T-helper 17 cell (primary cell): ENCODE results near the gene SDHB. TPM values are rescaled to one million over a fixed set of nuclear protein-coding genes. Genes with fewer than 3 reads are reported as not detected.

ENCODE experiments used
- ATAC-seq: fragments of 150-1000 bp; cut with Tn5 transposase; 2 replicates; pipeline ENCODE4 v1.10.0; 2021; ENCODE audit warnings: mild to moderate bottlenecking, moderate library complexity
- DNase-seq, 3 donors: peaks; one replicate each; pipeline versions ENCODE4 v3.0.0 to v3.0.0-alpha.2; 2020 to 2021
- H3K9me3 ChIP-seq: one replicate; pipeline ENCODE4 v1.7.0; 2013; ENCODE audit warnings: low read length, mild to moderate bottlenecking; ENCODE audit not compliant: control insufficient read depth, poor library complexity, severe bottlenecking
- H3K27ac Mint-ChIP-seq: one replicate; pipeline ENCODE4 v1.8.0; 2022; ENCODE audit warnings: mild to moderate bottlenecking, moderate library complexity, mixed read lengths
- H3K27me3 Mint-ChIP-seq: one replicate; pipeline ENCODE4 v1.8.0; 2022; ENCODE audit warnings: mixed read lengths
- H3K36me3 Mint-ChIP-seq: one replicate; pipeline ENCODE4 v1.8.0; 2022; ENCODE audit warnings: low read depth, mixed read lengths
- H3K4me1 Mint-ChIP-seq: one replicate; pipeline ENCODE4 v1.8.0; 2022; ENCODE audit warnings: mild to moderate bottlenecking, mixed read lengths
- H3K4me3 Mint-ChIP-seq: one replicate; pipeline ENCODE4 v1.8.0; 2022; ENCODE audit warnings: mild to moderate bottlenecking, moderate library complexity, mixed read lengths
- total RNA-seq, 4 donors: library from RNA in 2 of 4; stranded (reverse) in 2 of 4; gene quantifications; one replicate each; pipeline ENCODE4 v1.2.3 and lab custom pipeline; 2022 to 2026

The SDHB gene
- total RNA-seq, 2 donors from 2014 or later = 43.6 to 48.5 TPM

- peak within 1 kb of the TSS; percentile 86 for H3K4me3 Mint-ChIP-seq
Measured at GRCh38 chr1:17011439-17012307, 42.2 kb downstream of the SDHB start, which contains the start of gene ATP13A2. TSS of gene ATP13A2 (minus strand) at chr1:17011928. CDS start at chr1:17011738, 190 bp downstream.

GRCh38 chr1:17011092-17011438 is 42.8 kb downstream of the SDHB start:
- ATAC-seq = no peak
- peaks cover 14% of the 10 kb centered on the region for H3K4me1 Mint-ChIP-seq
- DNase-seq = no peak
- H3K27me3 Mint-ChIP-seq = no peaks in the 10 kb centered on the region
- peak overlapping the region; percentile 37 for H3K27ac Mint-ChIP-seq
- H3K9me3 ChIP-seq = no peaks in the 10 kb centered on the region
- no peaks in the 10 kb centered on the region for H3K36me3 Mint-ChIP-seq
- H3K4me3 Mint-ChIP-seq = peak overlapping the region; percentile 86

More at GRCh38 chr1:17011439-17012307, 42.2 kb downstream of the SDHB start, which contains the start of gene ATP13A2:
- ATAC-seq (peak; percentile 99), DNase-seq (peak; percentile 80 to 85 (median 81))
- H3K36me3 Mint-ChIP-seq = no peaks in the 10 kb centered on the region
- no peaks in the 10 kb centered on the region for H3K9me3 ChIP-seq
- peaks cover 14% of the 10 kb centered on the region for H3K4me1 Mint-ChIP-seq
- peak within 1 kb of the TSS; percentile 37 for H3K27ac Mint-ChIP-seq
- no peaks in the 10 kb centered on the region for H3K27me3 Mint-ChIP-seq

GRCh38 chr1:17009706-17010105 is 44.1 kb downstream of the SDHB start:
- H3K4me3 Mint-ChIP-seq = no peak overlapping the region
- no peaks in the 10 kb centered on the region for H3K36me3 Mint-ChIP-seq
- no peaks in the 10 kb centered on the region for H3K27me3 Mint-ChIP-seq
- ATAC-seq (no peak), DNase-seq (no peak)
- no peaks in the 10 kb centered on the region for H3K9me3 ChIP-seq
- H3K4me1 Mint-ChIP-seq = peaks cover 14% of the 10 kb centered on the region
- H3K27ac Mint-ChIP-seq = peak overlapping the region; percentile 37

GRCh38 chr1:17008208-17008855 is 45.5 kb downstream of the SDHB start:
- no peak for DNase-seq
- peak overlapping the region; percentile 53 for H3K27ac Mint-ChIP-seq
- H3K4me3 Mint-ChIP-seq = no peak overlapping the region
- no peaks in the 10 kb centered on the region for H3K9me3 ChIP-seq
- no peak for ATAC-seq
- peaks cover 14% of the 10 kb centered on the region for H3K4me1 Mint-ChIP-seq
- peaks cover 6% of the 10 kb centered on the region for H3K36me3 Mint-ChIP-seq
- no peaks in the 10 kb centered on the region for H3K27me3 Mint-ChIP-seq

- no peak overlapping the region for H3K4me3 Mint-ChIP-seq
- no peak for ATAC-seq
- peaks cover 6% of the 10 kb centered on the region for H3K36me3 Mint-ChIP-seq
- H3K9me3 ChIP-seq = no peaks in the 10 kb centered on the region
- no peaks in the 10 kb centered on the region for H3K27me3 Mint-ChIP-seq
- DNase-seq = no peak
- peaks cover 12% of the 10 kb centered on the region for H3K4me1 Mint-ChIP-seq
- no peak overlapping the region for H3K27ac Mint-ChIP-seq
Measured at GRCh38 chr1:17007121-17007520, 46.7 kb downstream of the SDHB start.

GRCh38 chr1:17005365-17005740 is 48.5 kb downstream of the SDHB start:
- H3K4me1 Mint-ChIP-seq = peaks cover 4% of the 10 kb centered on the region
- ATAC-seq (no peak), DNase-seq (no peak)
- no peaks in the 10 kb centered on the region for H3K9me3 ChIP-seq
- no peak overlapping the region for H3K4me3 Mint-ChIP-seq
- no peak overlapping the region for H3K27ac Mint-ChIP-seq
- H3K36me3 Mint-ChIP-seq = peaks cover 6% of the 10 kb centered on the region
- no peaks in the 10 kb centered on the region for H3K27me3 Mint-ChIP-seq

GRCh38 chr1:17004466-17005364 is 49.1 kb downstream of the SDHB start:
- no peak overlapping the region for H3K27ac Mint-ChIP-seq
- H3K27me3 Mint-ChIP-seq = no peaks in the 10 kb centered on the region
- ATAC-seq (no peak), DNase-seq (no peak)
- peaks cover 6% of the 10 kb centered on the region for H3K36me3 Mint-ChIP-seq
- no peaks in the 10 kb centered on the region for H3K9me3 ChIP-seq
- no peaks in the 10 kb centered on the region for H3K4me1 Mint-ChIP-seq
- no peak overlapping the region for H3K4me3 Mint-ChIP-seq

GRCh38 chr1:17002524-17002902 is 51.3 kb downstream of the SDHB start:
- peaks cover 12% of the 10 kb centered on the region for H3K36me3 Mint-ChIP-seq
- DNase-seq (no peak), ATAC-seq (no peak)
- no peaks in the 10 kb centered on the region for H3K9me3 ChIP-seq
- H3K27ac Mint-ChIP-seq = no peak overlapping the region
- no peaks in the 10 kb centered on the region for H3K27me3 Mint-ChIP-seq
- no peak overlapping the region for H3K4me3 Mint-ChIP-seq
- no peaks in the 10 kb centered on the region for H3K4me1 Mint-ChIP-seq

- H3K36me3 Mint-ChIP-seq = peaks cover 12% of the 10 kb centered on the region
- no peaks in the 10 kb centered on the region for H3K4me1 Mint-ChIP-seq
- no peak overlapping the region for H3K27ac Mint-ChIP-seq
- DNase-seq = no peak
- H3K9me3 ChIP-seq = no peaks in the 10 kb centered on the region
- no peak for ATAC-seq
- no peak overlapping the region for H3K4me3 Mint-ChIP-seq
- no peaks in the 10 kb centered on the region for H3K27me3 Mint-ChIP-seq
Measured at GRCh38 chr1:17001760-17002523, 51.9 kb downstream of the SDHB start.

GRCh38 chr1:16999863-17000262 is 54.0 kb downstream of the SDHB start:
- no peaks in the 10 kb centered on the region for H3K4me1 Mint-ChIP-seq
- no peak overlapping the region for H3K4me3 Mint-ChIP-seq
- ATAC-seq (no peak), DNase-seq (no peak)
- H3K27me3 Mint-ChIP-seq = no peaks in the 10 kb centered on the region
- H3K27ac Mint-ChIP-seq = no peak overlapping the region
- peaks cover 14% of the 10 kb centered on the region for H3K36me3 Mint-ChIP-seq
- no peaks in the 10 kb centered on the region for H3K9me3 ChIP-seq

- Mint-ChIP-seq H3K27ac (no peak overlapping the region), H3K27me3 (no peaks in the 10 kb centered on the region), H3K4me1 (no peaks in the 10 kb centered on the region), H3K36me3 (peaks cover 10% of the 10 kb centered on the region), H3K4me3 (peak overlapping the region; percentile 31)
- H3K9me3 ChIP-seq = no peaks in the 10 kb centered on the region
- ATAC-seq (no peak), DNase-seq (no peak)
Measured at GRCh38 chr1:16998589-16998988, 55.2 kb downstream of the SDHB start.

- H3K36me3 Mint-ChIP-seq = peaks cover 8% of the 10 kb centered on the region
Measured at GRCh38 chr1:16996845-16997244, 57.0 kb downstream of the SDHB start.

More at GRCh38 chr1:16996845-16997244, 57.0 kb downstream of the SDHB start:
- no peaks in the 10 kb centered on the region for H3K9me3 ChIP-seq
- Mint-ChIP-seq H3K4me1 (no peaks in the 10 kb centered on the region), H3K4me3 (no peak overlapping the region), H3K27ac (no peak overlapping the region), H3K27me3 (no peaks in the 10 kb centered on the region)
- no peak for DNase-seq
- no peak for ATAC-seq
